Posterior vena cava (tissue), 2 donors: ENCODE results near the gene RASIP1. TPM values are rescaled to one million over a fixed set of nuclear protein-coding genes. Genes with fewer than 3 reads are reported as not detected.
"Not testable (repeated sequence)": the region's sequence is repeated elsewhere in the genome, so short reads cannot be mapped to it uniquely, and the experiment has no call there.

Source experiments
- DNase-seq: peaks from one replicate; pipeline ENCODE4 v3.0.0-alpha.2; 2020; ENCODE audit warnings: low spot score
- intact Hi-C, 2 donors: fragments of 100-400 bp; cut with DNase I; formaldehyde crosslinking; loops; one replicate each; pipeline versions ENCODE4 v1.14.1 to v1.14.2; 2022 to 2023
- total RNA-seq, 2 donors: library from RNA; stranded (reverse); fragmentation: NEBNext Ultra II Directional; extraction: Animal tissue kit (Norgen Biotek cat#: 25700); gene quantifications; one replicate each; pipeline ENCODE4 v1.2.1, GENCODE V29; 2021
- donor health status: DM: yes; HTN: yes; CAD: no.
- donor health status: DM: yes; HTN: yes; CAD: no.

Gene RASIP1
- total RNA-seq, 2 donors from 2014 or later, result 13.8 to 19.2 TPM

- no peak for DNase-seq
- intact Hi-C loops, result no loop called here
Measured at GRCh38 chr19:48716562-48717291, 23.7 kb downstream of the RASIP1 start.

- DNase-seq, result no peak
- intact Hi-C loops, result no loop called here
Measured at GRCh38 chr19:48715681-48716171, 24.7 kb downstream of the RASIP1 start.

- DNase-seq, result no peak
- intact Hi-C loops, result loop anchor here in 1 of 2 donors (1.0 kb wide), 1 partner anchor 16 kb away; no protein-coding TSS in a partner anchor
Measured at GRCh38 chr19:48714759-48715675, 25.4 kb downstream of the RASIP1 start.

GRCh38 chr19:48713864-48714755, 26.3 kb downstream of the RASIP1 start:
- DNase-seq, result peak; percentile 99
- intact Hi-C loops, result loop anchor here in 1 of 2 donors (1.0 kb wide), 1 partner anchor 17 kb away; no protein-coding TSS in a partner anchor

- DNase-seq, result no peak
- intact Hi-C loops, result no loop called here
Measured at GRCh38 chr19:48713041-48713863, 27.2 kb downstream of the RASIP1 start.

GRCh38 chr19:48711106-48711662, 29.2 kb downstream of the RASIP1 start:
- intact Hi-C loops, result no loop called here
- DNase-seq, result no peak

GRCh38 chr19:48708471-48708870, 31.9 kb downstream of the RASIP1 start:
- intact Hi-C loops, result no loop called here
- DNase-seq, result no peak

- DNase-seq, result no peak
- intact Hi-C loops, result no loop called here
Measured at GRCh38 chr19:48705431-48705830, 35.0 kb downstream of the RASIP1 start.

GRCh38 chr19:48703316-48703715, 37.1 kb downstream of the RASIP1 start:
- intact Hi-C loops, result no loop called here

GRCh38 chr19:48702701-48703100, 37.7 kb downstream of the RASIP1 start:
- intact Hi-C loops, result no loop called here
- DNase-seq, result no peak

More at GRCh38 chr19:48703316-48703715, 37.1 kb downstream of the RASIP1 start:
- DNase-seq, result no peak

GRCh38 chr19:48698046-48698445, 42.4 kb downstream of the RASIP1 start:
- no peak for DNase-seq
- intact Hi-C loops, result no loop called here

GRCh38 chr19:48696353-48697010, 43.9 kb downstream of the RASIP1 start:
- DNase-seq, result no peak
- intact Hi-C loops, result no loop called here

GRCh38 chr19:48695743-48696352, 44.6 kb downstream of the RASIP1 start, which contains the start of gene FUT2:
Gene FUT2, plus strand, starts transcription at chr19:48695971. Its CDS starts 6,986 bp downstream, at chr19:48702957.
- DNase-seq, result no peak
- intact Hi-C loops, result no loop called here

- DNase-seq, intact Hi-C loops: not testable (repeated sequence)
Measured at GRCh38 chr19:48693629-48694028, 46.8 kb downstream of the RASIP1 start.

GRCh38 chr19:48689449-48689848, 51.0 kb downstream of the RASIP1 start:
- intact Hi-C loops, result no loop called here
- DNase-seq, result no peak

GRCh38 chr19:48687776-48688175, 52.6 kb downstream of the RASIP1 start:
- intact Hi-C loops, result no loop called here
- no peak for DNase-seq

GRCh38 chr19:48686637-48687036, 53.8 kb downstream of the RASIP1 start:
- intact Hi-C loops, DNase-seq: not testable (repeated sequence)
